ENCODE measurements around the gene ISOC2. TPM values are rescaled to one million over a fixed set of nuclear protein-coding genes. Genes with fewer than 3 reads are reported as not detected.

ISOC2 gene
- total RNA-seq, 1 experiment from 2014 or later: 251 TPM

- Histone ChIP-seq H3K27ac (ENCODE audit: low read length) (0 out of 2 replicates have a peak within 1 kb of the TSS, but pooled peaks have one; percentile 7), H2AFZ (ENCODE audit: low read length) (peak within 1 kb of the TSS; percentile 55), H3K4me2 (ENCODE audit: low read length) (peak within 1 kb of the TSS; percentile 84), H3K4me1 (ENCODE audit: insufficient read depth, low read length) (peaks cover 33% of the 10 kb centered on the region), H4K20me1 (ENCODE audit: low read length) (no peaks in the 10 kb centered on the region), H3K9me2 (replicated peaks; ENCODE audit: low read length) (no peaks in the 10 kb centered on the region), H3K9me3 (ENCODE audit: low read length) (no peaks in the 10 kb centered on the region), H3F3A (ENCODE audit: low read length, unreplicated experiment) (peaks cover 3% of the 10 kb centered on the region), H3K27me3 (ENCODE audit: low read length) (no peaks in the 10 kb centered on the region), H3K9ac (ENCODE audit: low read length) (peak within 1 kb of the TSS; percentile 68), H3K79me2 (ENCODE audit: low read length) (0 out of 2 replicates have a peak, but pooled peaks cover 1% of the 10 kb centered on the region), H3K4me3 (ENCODE audit: low read length) (peak within 1 kb of the TSS; percentile 72), H3K36me3 (ENCODE audit: low read depth, low read length) (no peaks in the 10 kb centered on the region)
- CTCF ChIA-PET: interaction anchor here (0.7 to 1.6 kb wide), 3 partner anchors 17 to 169 kb away, joined by 3 to 4 read pairs (median 3); no protein-coding TSS in a partner anchor
- intact Hi-C loops (cut with micrococcal nuclease): no loop called here
- BruUV-seq (replicated peaks): no TSS peak
- POLR2A ChIA-PET (ENCODE audit: unreplicated experiment): interaction anchor here (0.5 to 0.7 kb wide), 2 partner anchors 77 to 1054 kb away, joined by 4 to 7 read pairs; partner anchors contain the start of gene UBE2S
- ATAC-seq: peak; percentile 28
- TF ChIP-seq EZH2phosphoT487 (IDR thresholded peaks at IDR 0.05; ENCODE audit: borderline replicate concordance, low read length) (no peak), EZH2 (IDR thresholded peaks at IDR 0.05; ENCODE audit: low read length, unreplicated experiment) (no peak), CTCF (conservative IDR thresholded peaks at IDR 0.05; ENCODE audit: low read depth, low read length) (no peak)
- DNase-seq: peak; percentile 57
Observed at GRCh38 chr19:55484593-55485438, 23.4 kb upstream of the ISOC2 start, which contains the start of gene NAT14. NAT14 (plus strand) TSS chr19:55485188; CDS start chr19:55485709, 521 bp downstream.

- peaks cover 33% of the 10 kb centered on the region for H3K4me1 ChIP-seq (ENCODE audit: insufficient read depth, low read length)
- TF ChIP-seq EZH2phosphoT487 (IDR thresholded peaks at IDR 0.05; ENCODE audit: borderline replicate concordance, low read length) (no peak), CTCF (conservative IDR thresholded peaks at IDR 0.05; ENCODE audit: low read depth, low read length) (no peak), EZH2 (IDR thresholded peaks at IDR 0.05; ENCODE audit: low read length, unreplicated experiment) (no peak)
- H3K9me2 ChIP-seq (replicated peaks; ENCODE audit: low read length): no peaks in the 10 kb centered on the region
- H4K20me1 ChIP-seq (ENCODE audit: low read length): no peaks in the 10 kb centered on the region
- no TSS peak for BruUV-seq (replicated peaks)
- H3K27me3 ChIP-seq (ENCODE audit: low read length): no peaks in the 10 kb centered on the region
- DNase-seq: no peak
- CTCF ChIA-PET: interaction anchor here (1.3 to 1.6 kb wide), 2 partner anchors 16 to 20 kb away, joined by 3 to 4 read pairs; no protein-coding TSS in a partner anchor
- H2AFZ ChIP-seq (ENCODE audit: low read length): no peak overlapping the region; the same call in 1 of the 2 replicates
- peak overlapping the region; percentile 72; the same call in 1 of the 2 replicates for H3K4me3 ChIP-seq (ENCODE audit: low read length)
- H3K36me3 ChIP-seq (ENCODE audit: low read depth, low read length): no peaks in the 10 kb centered on the region
- no peaks in the 10 kb centered on the region for H3K9me3 ChIP-seq (ENCODE audit: low read length)
- H3K4me2 ChIP-seq (ENCODE audit: low read length): peak overlapping the region; percentile 84
- intact Hi-C loops (cut with micrococcal nuclease): no loop called here
- peak overlapping the region; percentile 68; the same call in 1 of the 2 replicates for H3K9ac ChIP-seq (ENCODE audit: low read length)
- POLR2A ChIA-PET (ENCODE audit: unreplicated experiment): interaction anchor here (0.6 kb wide), 2 partner anchors 225 to 319 kb away, joined by 3 to 6 read pairs; partner anchors contain the start of gene PPP6R1
- no peak overlapping the region for H3K27ac ChIP-seq (ENCODE audit: low read length)
- peaks cover 10% of the 10 kb centered on the region; the same call in 1 of the 2 replicates for H3K79me2 ChIP-seq (ENCODE audit: low read length)
- no peak for ATAC-seq
- H3F3A ChIP-seq (ENCODE audit: low read length, unreplicated experiment): peaks cover 3% of the 10 kb centered on the region
Observed at GRCh38 chr19:55483706-55484592, 22.5 kb upstream of the ISOC2 start.

Data from PC-3 (cell line).